Caco-2 (cell line): ENCODE measurements around the gene THOP1. TPM values are rescaled to one million over a fixed set of nuclear protein-coding genes. Genes with fewer than 3 reads are reported as not detected.

Source experiments
- BruUV-seq: library from RNA; stranded (reverse); fragments of 400-500 nt; replicated peaks from 2 replicates; lab custom pipeline; 2021; lab: Mats Ljungman, UMichigan
- CTCF ChIA-PET: fragments of 300-600 bp; sonication (Branson Sonifier 250); formaldehyde crosslinking; loops from one replicate; lab custom pipeline; 2022; ENCODE audit warnings: antibody characterized with exemption; lab: Charles Lee
- POLR2A ChIA-PET: fragments of 300-600 bp; sonication (Branson Sonifier 250); formaldehyde crosslinking; loops from one replicate; lab custom pipeline; 2022; ENCODE audit warnings: antibody characterized with exemption; lab: Charles Lee
- DNase-seq, 2 experiments: peaks; one replicate each; pipeline versions ENCODE4 v3.0.0 to v3.0.0-alpha.2; 2020 to 2022
- H3K27me3 ChIP-seq: replicated peaks from 2 replicates; pipeline ENCODE4 v1.6.0; 2011; ENCODE audit warnings: low read length; ENCODE audit not compliant: control insufficient read depth, insufficient read depth
- H3K36me3 ChIP-seq: 2 replicates; pipeline ENCODE4 v1.5.1; 2011; ENCODE audit warnings: low read length; ENCODE audit not compliant: control insufficient read depth, insufficient read depth
- H3K4me1 ChIP-seq: fragments of 250-450 bp; sonication (Bioruptor Pico); 2 replicates; pipeline ENCODE4 v1.5.1; 2020; ENCODE audit warnings: mild to moderate bottlenecking
- H3K4me3 ChIP-seq: 2 replicates; pipeline ENCODE4 v1.5.1; 2011; ENCODE audit warnings: low read depth, mild to moderate bottlenecking, control low read depth, low read length
- H3K9me3 ChIP-seq: fragments of 250-450 bp; sonication (Bioruptor Pico); 2 replicates; pipeline ENCODE4 v1.5.1; 2020; ENCODE audit warnings: mild to moderate bottlenecking, moderate library complexity
- H3K27ac Mint-ChIP-seq: one replicate; pipeline ENCODE4 v1.8.0; 2022; ENCODE audit warnings: mixed read lengths; ENCODE audit not compliant: unreplicated experiment
- H3K27me3 Mint-ChIP-seq: one replicate; pipeline ENCODE4 v1.8.0; 2022; ENCODE audit warnings: mixed read lengths; ENCODE audit not compliant: insufficient read depth, unreplicated experiment
- H3K36me3 Mint-ChIP-seq: one replicate; pipeline ENCODE4 v1.8.0; 2022; ENCODE audit warnings: mild to moderate bottlenecking, mixed read lengths; ENCODE audit not compliant: insufficient read depth, unreplicated experiment
- H3K4me1 Mint-ChIP-seq: one replicate; pipeline ENCODE4 v1.8.0; 2022; ENCODE audit warnings: low read depth, mixed read lengths; ENCODE audit not compliant: unreplicated experiment
- H3K4me3 Mint-ChIP-seq: one replicate; pipeline ENCODE4 v1.8.0; 2022; ENCODE audit warnings: mild to moderate bottlenecking, moderate library complexity, mixed read lengths; ENCODE audit not compliant: unreplicated experiment
- H3K9me3 Mint-ChIP-seq: one replicate; pipeline ENCODE4 v1.8.0; 2022; ENCODE audit warnings: mixed read lengths; ENCODE audit not compliant: unreplicated experiment
- CTCF ChIP-seq, 2 experiments: fragments of 200-600 bp in 1 of 2; IDR thresholded peaks; 1 replicate in 1 of 2; 2 replicates in 1 of 2; pipeline versions ENCODE4 v1.5.1 to v1.8.0; 2011 to 2022; ENCODE audit warnings: antibody characterized with exemption in 1 of 2, control low read depth in 1 of 2, inconsistent platforms in 1 of 2, low read depth in 1 of 2, low read length in 1 of 2, mild to moderate bottlenecking in 1 of 2, moderate library complexity in 1 of 2; ENCODE audit not compliant: insufficient read depth in 1 of 2, severe bottlenecking in 1 of 2, unreplicated experiment in 1 of 2
- intact Hi-C: fragments of 100-400 bp; cut with micrococcal nuclease; formaldehyde crosslinking; loops from one replicate; pipeline ENCODE4 v1.10.0; 2022; ENCODE audit not compliant: unreplicated experiment
- total RNA-seq: library from RNA; stranded (reverse); gene quantifications from 2 replicates; pipeline ENCODE4 v1.2.3, GENCODE V29; 2022

THOP1 gene
- total RNA-seq, 1 experiment from 2014 or later = 118 TPM

DNA sequence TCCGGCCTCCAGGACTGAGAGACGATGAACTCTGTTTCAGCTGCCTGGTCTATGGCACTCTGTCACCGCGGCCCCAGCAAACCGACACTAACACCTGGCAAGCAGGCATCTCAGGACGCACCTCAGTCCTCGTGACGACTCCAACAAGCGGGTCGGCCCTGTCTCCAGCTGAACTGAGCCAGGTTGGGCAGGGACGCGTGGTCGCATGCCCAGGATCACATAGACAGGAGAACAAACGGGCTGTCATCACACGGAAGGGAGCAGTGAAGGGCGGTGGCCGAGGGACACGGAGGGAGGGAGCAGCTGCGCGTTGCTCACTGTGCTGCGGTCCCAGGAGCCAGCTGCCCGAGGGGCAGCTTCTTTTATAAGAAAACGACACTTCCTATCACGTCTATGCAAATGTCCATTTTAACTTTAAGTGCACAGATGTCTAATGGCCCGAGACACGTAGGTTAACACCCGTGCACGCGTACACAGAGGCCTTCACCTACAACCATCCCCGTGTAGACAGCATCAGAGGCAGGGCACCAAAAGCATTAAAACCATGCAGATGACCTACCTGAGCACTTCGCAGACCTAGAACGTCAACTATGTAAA lies 11.1 kb upstream of the THOP1 start:
- intact Hi-C loops = no loop called here
- POLR2A ChIA-PET = no interaction called here
- no peaks in the 10 kb centered on the region for H3K9me3 ChIP-seq
- H3K4me3 ChIP-seq = no peak overlapping the region
- no peak overlapping the region for H3K27ac Mint-ChIP-seq
- no TSS peak for BruUV-seq
- H3K9me3 Mint-ChIP-seq = no peaks in the 10 kb centered on the region
- H3K4me1 Mint-ChIP-seq = no peaks in the 10 kb centered on the region
- no peaks in the 10 kb centered on the region for H3K36me3 ChIP-seq
- no peak for TF ChIP-seq CTCF (IDR thresholded peaks at IDR 0.05; ENCODE audit: insufficient read depth in 1 of 2, low read depth in 1 of 2, low read length in 1 of 2, severe bottlenecking in 1 of 2, unreplicated experiment in 1 of 2)
- no peak for DNase-seq
- CTCF ChIA-PET = no interaction called here
- H3K36me3 Mint-ChIP-seq = peaks cover 42% of the 10 kb centered on the region
- no peaks in the 10 kb centered on the region for H3K4me1 ChIP-seq
- H3K4me3 Mint-ChIP-seq = no peak overlapping the region
- H3K27me3 ChIP-seq = no peaks in the 10 kb centered on the region
- H3K27me3 Mint-ChIP-seq = no peaks in the 10 kb centered on the region

DNA sequence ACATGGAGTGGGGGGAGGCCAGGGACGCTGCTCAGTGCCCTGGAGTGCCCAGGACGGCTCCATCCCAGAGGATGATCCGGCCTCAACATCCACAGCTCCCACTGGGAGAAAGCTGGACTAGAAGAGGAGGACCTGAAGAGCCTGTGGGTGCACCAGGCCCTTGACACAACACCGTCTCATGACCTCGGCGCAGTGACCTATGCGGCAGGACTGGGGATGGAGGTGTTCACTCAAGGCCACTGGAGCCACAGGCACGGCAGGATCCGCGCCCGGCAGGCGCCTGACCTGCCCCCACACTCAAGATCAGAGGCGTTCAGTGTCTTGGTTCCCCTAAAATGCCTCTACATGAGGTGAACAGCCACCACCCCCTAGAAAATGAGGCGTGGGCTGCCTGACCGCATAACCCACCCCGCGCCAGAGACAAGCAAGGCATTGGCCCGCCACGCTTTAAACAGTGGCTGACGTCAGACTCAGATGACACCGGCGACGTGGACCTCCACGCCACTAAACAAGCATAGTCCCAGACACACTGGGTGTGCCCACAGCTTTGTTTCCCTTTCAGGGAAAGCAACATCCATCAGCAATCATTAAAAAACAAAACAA lies 10.2 kb upstream of the THOP1 start:
- Histone ChIP-seq H3K4me3 (no peak overlapping the region), H3K36me3 (no peaks in the 10 kb centered on the region), H3K27me3 (no peaks in the 10 kb centered on the region), H3K9me3 (no peaks in the 10 kb centered on the region), H3K4me1 (no peaks in the 10 kb centered on the region)
- no peaks in the 10 kb centered on the region for H3K9me3 Mint-ChIP-seq
- no TSS peak for BruUV-seq
- H3K4me3 Mint-ChIP-seq = no peak overlapping the region
- POLR2A ChIA-PET = no interaction called here
- no peak for TF ChIP-seq CTCF (IDR thresholded peaks at IDR 0.05; ENCODE audit: insufficient read depth in 1 of 2, low read depth in 1 of 2, low read length in 1 of 2, severe bottlenecking in 1 of 2, unreplicated experiment in 1 of 2)
- intact Hi-C loops = no loop called here
- H3K36me3 Mint-ChIP-seq = peaks cover 42% of the 10 kb centered on the region
- no peaks in the 10 kb centered on the region for H3K27me3 Mint-ChIP-seq
- no peaks in the 10 kb centered on the region for H3K4me1 Mint-ChIP-seq
- CTCF ChIA-PET = no interaction called here
- DNase-seq = no peak
- no peak overlapping the region for H3K27ac Mint-ChIP-seq

DNA sequence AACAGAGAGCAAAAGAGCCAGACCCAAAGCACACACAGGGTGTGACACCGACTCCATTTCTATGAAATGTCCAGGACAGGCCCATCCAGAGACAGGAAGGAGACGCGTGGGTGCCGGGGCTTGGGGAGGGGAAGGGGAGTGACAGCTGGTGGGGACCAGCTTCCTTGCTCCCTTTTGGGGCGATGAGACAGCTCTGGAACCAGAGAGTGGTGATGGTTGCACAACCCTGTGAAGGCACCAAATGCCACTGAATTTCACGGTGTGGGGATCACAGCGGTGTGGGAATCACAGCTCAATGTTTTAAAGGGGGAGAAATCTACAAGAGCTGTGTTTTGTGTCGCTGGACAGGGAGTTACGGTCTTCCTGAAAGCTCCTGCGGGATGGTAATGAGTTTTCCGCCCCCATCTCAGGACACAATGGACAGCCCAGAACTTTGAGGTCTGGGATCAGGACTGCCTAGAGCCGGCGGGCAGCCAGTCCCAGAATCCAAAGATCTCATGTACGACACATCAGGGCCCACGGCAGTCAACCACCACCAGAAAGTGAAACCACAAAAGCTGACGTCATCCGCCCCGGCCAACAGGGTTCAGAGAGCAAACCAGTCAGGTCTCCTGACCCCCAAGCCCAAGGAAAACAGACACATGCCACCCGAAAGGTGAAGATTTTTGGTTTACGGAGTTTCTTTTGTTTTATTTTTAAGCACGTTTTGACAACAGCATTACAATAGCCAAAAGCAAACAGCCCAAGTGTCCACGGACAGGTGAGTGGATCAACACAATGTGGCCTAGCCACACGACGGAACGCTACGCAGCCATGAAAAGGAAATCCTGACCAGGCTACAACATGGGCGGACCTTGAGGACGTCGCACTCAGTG lies 9.5 kb upstream of the THOP1 start:
- no peaks in the 10 kb centered on the region for H3K27me3 ChIP-seq
- POLR2A ChIA-PET = no interaction called here
- no TSS peak for BruUV-seq
- intact Hi-C loops = no loop called here
- Mint-ChIP-seq H3K9me3 (no peaks in the 10 kb centered on the region), H3K27me3 (no peaks in the 10 kb centered on the region), H3K27ac (no peak overlapping the region), H3K4me1 (no peaks in the 10 kb centered on the region), H3K36me3 (peaks cover 46% of the 10 kb centered on the region), H3K4me3 (no peak overlapping the region)
- no peaks in the 10 kb centered on the region for H3K9me3 ChIP-seq
- H3K36me3 ChIP-seq = no peaks in the 10 kb centered on the region
- TF ChIP-seq CTCF (IDR thresholded peaks at IDR 0.05; ENCODE audit: insufficient read depth in 1 of 2, low read depth in 1 of 2, low read length in 1 of 2, severe bottlenecking in 1 of 2, unreplicated experiment in 1 of 2) = no peak
- H3K4me3 ChIP-seq = no peak overlapping the region
- no peaks in the 10 kb centered on the region for H3K4me1 ChIP-seq
- DNase-seq = no peak
- CTCF ChIA-PET = interaction anchor here (0.6 kb wide), 1 partner anchor 321 kb away, joined by 3 read pairs; no protein-coding TSS in a partner anchor
